NT2/D1 (cell line): ENCODE data around the gene POLDIP3.
A peak's percentile ranks its signal among the peaks of the same experiment; 100 is the strongest.

Source experiments
- DNase-seq: peaks from one replicate; pipeline ENCODE4 v3.0.0-alpha.2; 2011; ENCODE audit warnings: low read depth, low spot score
- H3K27me3 ChIP-seq: 2 replicates; pipeline ENCODE4 v1.6.0; 2011; ENCODE audit warnings: mild to moderate bottlenecking; ENCODE audit not compliant: insufficient read length, insufficient read depth
- H3K36me3 ChIP-seq: 2 replicates; pipeline ENCODE4 v1.6.1; 2011; ENCODE audit warnings: mild to moderate bottlenecking, low read length, mixed read lengths; ENCODE audit not compliant: insufficient read depth, insufficient read length
- H3K4me1 ChIP-seq: 2 replicates; pipeline ENCODE4 v1.5.1; 2011; ENCODE audit not compliant: insufficient read depth, insufficient read length
- H3K4me3 ChIP-seq: 2 replicates; pipeline ENCODE4 v1.5.1; 2011; ENCODE audit warnings: low read depth; ENCODE audit not compliant: insufficient read length
- H3K9ac ChIP-seq: 2 replicates; pipeline ENCODE4 v1.6.0; 2011; ENCODE audit warnings: low read depth; ENCODE audit not compliant: insufficient read length
- H3K9me3 ChIP-seq: 2 replicates; pipeline ENCODE4 v1.5.1; 2011; ENCODE audit warnings: mild to moderate bottlenecking, low read length; ENCODE audit not compliant: insufficient read depth
- SUZ12 ChIP-seq: IDR thresholded peaks from 2 replicates; pipeline ENCODE4 v1.6.1; 2011; ENCODE audit not compliant: insufficient read length, insufficient read depth; ENCODE audit errors: extremely low read depth
- YY1 ChIP-seq: IDR thresholded peaks from 2 replicates; pipeline ENCODE4 v1.6.1; 2011; ENCODE audit not compliant: insufficient read length, insufficient read depth
- ZNF274 ChIP-seq: IDR thresholded peaks from 2 replicates; pipeline ENCODE4 v1.6.1; 2011; ENCODE audit warnings: mild to moderate bottlenecking, low read depth, low read length

POLDIP3 gene, protein sequence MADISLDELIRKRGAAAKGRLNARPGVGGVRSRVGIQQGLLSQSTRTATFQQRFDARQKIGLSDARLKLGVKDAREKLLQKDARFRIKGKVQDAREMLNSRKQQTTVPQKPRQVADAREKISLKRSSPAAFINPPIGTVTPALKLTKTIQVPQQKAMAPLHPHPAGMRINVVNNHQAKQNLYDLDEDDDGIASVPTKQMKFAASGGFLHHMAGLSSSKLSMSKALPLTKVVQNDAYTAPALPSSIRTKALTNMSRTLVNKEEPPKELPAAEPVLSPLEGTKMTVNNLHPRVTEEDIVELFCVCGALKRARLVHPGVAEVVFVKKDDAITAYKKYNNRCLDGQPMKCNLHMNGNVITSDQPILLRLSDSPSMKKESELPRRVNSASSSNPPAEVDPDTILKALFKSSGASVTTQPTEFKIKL

DNA sequence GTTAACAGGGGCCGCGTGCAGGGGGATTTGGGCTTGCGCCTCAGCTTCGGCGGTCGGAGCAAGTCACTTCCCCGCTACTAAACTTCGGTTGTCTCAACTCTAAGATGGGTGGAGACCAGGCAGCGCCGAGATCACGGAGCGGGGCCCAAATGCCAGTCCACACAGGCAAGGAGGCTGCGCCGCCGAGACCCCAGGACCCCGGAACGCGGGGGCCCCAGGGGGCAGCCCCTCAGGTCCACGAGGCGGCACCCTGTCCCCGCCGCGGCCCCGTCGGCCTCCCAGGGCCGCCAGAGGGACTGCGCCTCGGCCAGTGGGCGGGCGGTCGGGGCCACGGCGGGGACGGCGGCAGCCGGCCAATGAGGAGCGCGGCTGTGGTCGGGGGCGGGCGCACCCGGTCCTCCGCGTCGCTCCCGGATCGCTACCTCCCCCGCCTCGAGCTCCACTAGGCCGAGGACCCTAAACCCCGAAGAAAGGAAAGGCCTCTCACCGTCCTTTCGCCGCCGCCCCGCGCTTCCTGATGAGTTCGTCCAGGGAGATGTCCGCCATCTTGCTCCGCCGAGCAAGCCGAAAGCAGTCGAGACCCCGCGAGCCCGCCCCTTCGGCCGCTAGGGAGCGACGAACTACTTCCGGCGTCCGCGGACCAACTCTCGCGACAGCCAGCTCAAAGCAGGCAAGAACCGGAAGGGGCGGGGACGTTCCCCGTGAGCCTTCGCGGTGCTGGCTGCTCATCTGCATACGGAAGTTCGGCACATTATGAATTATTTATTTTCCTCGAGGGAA is at the start of gene POLDIP3:
POLDIP3 (minus strand) TSS at position 572 of the 780 bp plus-strand sequence; CDS start at position 546, 26 bp downstream.
- Histone ChIP-seq H3K9me3 (no peaks in the 10 kb centered on the region), H3K36me3 (peaks cover 40% of the 10 kb centered on the region), H3K9ac (peak within 1 kb of the TSS; percentile 93), H3K27me3 (no peaks in the 10 kb centered on the region), H3K4me3 (peak within 1 kb of the TSS; percentile 75), H3K4me1 (peaks cover 8% of the 10 kb centered on the region)
- TF ChIP-seq YY1 (peak; percentile 64), SUZ12 (no peak), ZNF274 (no peak)
- peak; percentile 94 for DNase-seq

DNA sequence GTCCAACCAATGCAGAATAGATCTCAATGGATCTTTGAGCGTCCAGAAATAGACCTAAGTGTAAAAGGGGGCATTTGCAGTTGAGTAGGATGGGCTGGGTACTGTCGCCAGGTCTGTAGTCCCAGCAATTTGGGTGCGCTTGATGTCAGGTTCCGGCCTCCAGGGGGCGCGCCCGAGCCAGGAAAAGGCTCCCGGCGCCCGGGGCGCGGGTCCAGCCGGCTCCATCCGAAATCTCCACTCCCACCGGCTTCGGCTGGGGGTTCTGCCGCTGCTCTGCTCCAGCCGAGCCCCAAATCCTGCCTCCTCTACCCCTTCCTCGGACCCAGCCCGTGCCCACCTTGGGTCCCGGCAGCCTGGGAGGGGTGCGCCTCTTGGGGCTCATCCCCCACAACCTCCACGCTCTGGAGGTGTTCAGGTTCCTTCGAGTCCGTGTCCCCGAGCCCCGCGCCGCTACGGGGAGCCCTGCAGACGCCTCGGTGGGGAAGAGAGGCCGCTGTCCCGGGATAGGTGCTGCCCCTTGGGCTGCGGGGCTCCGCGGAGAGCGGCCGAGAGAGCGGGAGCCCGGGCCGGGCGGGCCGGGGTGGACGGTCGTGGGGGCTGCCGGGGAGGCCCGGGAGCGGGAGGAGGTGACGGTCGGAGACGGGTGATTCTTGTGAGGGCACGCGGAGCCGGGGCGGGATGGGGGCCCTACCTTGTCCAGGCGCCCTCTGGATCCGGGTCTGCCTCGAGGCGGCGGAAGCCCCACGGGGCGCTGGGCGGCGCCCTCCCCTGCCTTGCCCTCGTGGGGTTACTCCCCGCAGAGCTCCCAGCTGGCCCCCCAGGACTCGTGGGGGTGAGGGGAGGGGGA is 47.5 kb upstream of the POLDIP3 start:
- Histone ChIP-seq H3K4me1 (no peaks in the 10 kb centered on the region), H3K9ac (peak overlapping the region; percentile 80), H3K36me3 (no peaks in the 10 kb centered on the region), H3K9me3 (no peaks in the 10 kb centered on the region), H3K27me3 (peaks cover 8% of the 10 kb centered on the region), H3K4me3 (peak overlapping the region; percentile 50)
- peak; percentile 49 for DNase-seq
- no peak for TF ChIP-seq YY1
- no peak for TF ChIP-seq ZNF274
- no peak for TF ChIP-seq SUZ12

DNA sequence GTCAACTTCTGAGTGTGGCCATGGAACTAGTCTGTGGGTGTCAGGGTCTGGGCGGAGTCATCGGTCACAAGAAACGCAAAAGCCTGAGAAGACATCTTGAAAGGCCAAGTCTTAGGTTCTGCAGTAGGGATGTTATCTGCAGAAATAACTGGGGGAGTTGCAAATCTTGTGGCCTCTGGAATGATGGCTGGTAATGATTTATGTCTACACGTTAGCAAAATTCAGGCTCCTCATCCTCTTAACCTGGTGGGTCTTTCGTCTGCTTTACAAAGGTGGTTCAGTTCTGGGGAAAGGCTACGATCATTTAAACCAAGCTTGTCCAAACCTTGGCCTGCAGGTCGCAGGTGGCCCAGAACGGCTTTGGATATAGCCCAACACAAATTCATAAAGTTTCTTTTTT is 41.9 kb upstream of the POLDIP3 start:
- Histone ChIP-seq H3K27me3 (no peaks in the 10 kb centered on the region), H3K36me3 (no peaks in the 10 kb centered on the region), H3K4me1 (peaks cover 2% of the 10 kb centered on the region), H3K4me3 (no peak overlapping the region), H3K9ac (no peak overlapping the region), H3K9me3 (no peaks in the 10 kb centered on the region)
- TF ChIP-seq ZNF274 (no peak), SUZ12 (no peak), YY1 (no peak)
- no peak for DNase-seq

DNA sequence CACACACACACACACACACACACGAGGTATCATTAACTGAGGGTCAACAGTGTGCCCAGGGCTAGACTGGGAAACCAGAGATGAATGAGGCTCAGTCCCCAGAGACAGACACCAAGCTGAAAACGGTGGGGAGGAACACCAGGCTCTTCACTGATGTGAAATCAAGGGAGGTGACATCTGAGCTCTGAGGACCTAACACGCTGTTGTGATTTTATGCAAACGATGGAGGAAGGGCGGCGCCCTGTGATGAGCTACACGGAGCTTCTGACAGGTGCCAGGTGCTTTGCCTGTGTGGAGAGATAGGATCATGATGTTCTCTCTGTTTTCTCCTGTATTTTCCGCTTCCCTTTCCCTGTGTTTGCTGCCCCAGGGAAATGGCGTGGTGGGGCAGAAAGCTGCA is 41.0 kb upstream of the POLDIP3 start:
- peak overlapping the region; percentile 17 for H3K9ac ChIP-seq
- no peaks in the 10 kb centered on the region for H3K9me3 ChIP-seq
- H3K27me3 ChIP-seq, result no peaks in the 10 kb centered on the region
- no peak overlapping the region for H3K4me3 ChIP-seq
- no peaks in the 10 kb centered on the region for H3K36me3 ChIP-seq
- DNase-seq, result no peak
- TF ChIP-seq YY1, result no peak
- TF ChIP-seq ZNF274, result no peak
- no peak for TF ChIP-seq SUZ12
- H3K4me1 ChIP-seq, result peaks cover 2% of the 10 kb centered on the region

DNA sequence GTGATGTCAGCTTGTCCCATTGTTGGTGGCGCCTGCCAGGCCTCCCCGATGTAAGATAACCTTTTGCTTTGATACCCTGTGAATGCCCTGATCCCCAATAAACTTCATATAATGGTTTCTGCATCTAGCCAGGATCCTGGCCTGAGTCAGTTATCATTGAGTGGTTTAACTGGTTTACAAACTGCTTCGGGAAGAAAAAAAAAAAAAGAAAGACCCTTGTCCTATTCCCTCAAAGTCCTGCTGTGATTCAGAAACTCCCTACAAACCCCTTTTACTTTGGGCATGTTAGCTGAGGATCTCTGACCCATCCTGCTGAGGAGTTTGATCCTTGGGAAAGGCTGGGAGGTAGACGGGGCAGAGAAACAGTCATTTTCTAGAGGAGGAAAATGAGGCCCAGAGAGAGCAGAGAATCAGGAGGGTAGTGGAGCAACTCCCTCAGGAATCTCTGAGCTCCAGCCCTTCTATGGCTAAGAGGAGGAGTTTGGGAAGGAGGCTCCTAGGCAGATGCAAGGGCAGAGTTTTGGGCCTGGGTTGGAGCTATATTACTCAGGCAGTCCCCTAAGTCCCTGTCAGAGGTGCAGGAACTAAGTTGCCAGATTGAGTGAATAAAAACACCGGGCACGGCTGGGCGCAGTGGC is 39.9 kb upstream of the POLDIP3 start:
- H3K36me3 ChIP-seq, result no peaks in the 10 kb centered on the region
- no peak overlapping the region for H3K4me3 ChIP-seq
- peaks cover 2% of the 10 kb centered on the region for H3K4me1 ChIP-seq
- no peaks in the 10 kb centered on the region for H3K27me3 ChIP-seq
- no peak overlapping the region for H3K9ac ChIP-seq
- no peaks in the 10 kb centered on the region for H3K9me3 ChIP-seq
- DNase-seq, result no peak
- TF ChIP-seq YY1, result no peak
- no peak for TF ChIP-seq ZNF274
- no peak for TF ChIP-seq SUZ12

DNA sequence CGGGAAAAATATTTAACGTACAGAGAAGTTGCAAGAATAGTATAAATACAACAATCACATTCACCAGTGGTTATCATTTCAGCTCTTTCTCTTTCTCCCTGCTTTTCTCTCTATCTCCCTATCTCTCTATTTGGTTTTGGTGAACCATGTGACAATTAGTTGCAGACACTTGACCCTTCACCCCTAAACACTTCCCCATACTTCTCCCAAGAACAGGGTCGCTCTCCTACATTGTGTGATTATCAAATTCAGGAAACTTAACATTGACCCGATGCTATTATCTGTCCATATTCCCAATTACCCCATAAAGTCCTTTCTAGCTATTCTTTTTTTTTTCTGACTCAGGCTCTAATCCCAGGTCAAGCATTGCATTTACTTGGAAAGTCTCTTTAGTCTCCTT is 39.3 kb upstream of the POLDIP3 start:
- no peak for DNase-seq
- TF ChIP-seq ZNF274 (no peak), YY1 (no peak), SUZ12 (no peak)
- no peak overlapping the region for H3K4me3 ChIP-seq
- no peak overlapping the region for H3K9ac ChIP-seq
- H3K9me3 ChIP-seq, result no peaks in the 10 kb centered on the region
- H3K27me3 ChIP-seq, result no peaks in the 10 kb centered on the region
- H3K4me1 ChIP-seq, result peaks cover 2% of the 10 kb centered on the region
- no peaks in the 10 kb centered on the region for H3K36me3 ChIP-seq
